ENCODE data around the gene TTC33.

- TF ChIP-seq POLR2AphosphoS5 (IDR thresholded peaks at IDR 0.05; ENCODE audit: borderline replicate concordance, low read depth, low read length) (no peak), EZH2 (IDR thresholded peaks at IDR 0.05) (no peak)
Measured at GRCh38 chr5:40716590-40716989, 39.2 kb downstream of the TTC33 start.

Measured in SK-N-MC (cell line).